ENCODE results near the gene TMEM40. TPM values are rescaled to one million over a fixed set of nuclear protein-coding genes. Genes with fewer than 3 reads are reported as not detected.
"Not testable (repeated sequence)": the region's sequence is repeated elsewhere in the genome, so short reads cannot be mapped to it uniquely, and the experiment has no call there.

The TMEM40 gene
- total RNA-seq, 3 donors from 2014 or later (not counting 1 experiment from before 2014, with no cell fraction given) = 5.3 to 6.5 TPM; not detected in 1

DNA sequence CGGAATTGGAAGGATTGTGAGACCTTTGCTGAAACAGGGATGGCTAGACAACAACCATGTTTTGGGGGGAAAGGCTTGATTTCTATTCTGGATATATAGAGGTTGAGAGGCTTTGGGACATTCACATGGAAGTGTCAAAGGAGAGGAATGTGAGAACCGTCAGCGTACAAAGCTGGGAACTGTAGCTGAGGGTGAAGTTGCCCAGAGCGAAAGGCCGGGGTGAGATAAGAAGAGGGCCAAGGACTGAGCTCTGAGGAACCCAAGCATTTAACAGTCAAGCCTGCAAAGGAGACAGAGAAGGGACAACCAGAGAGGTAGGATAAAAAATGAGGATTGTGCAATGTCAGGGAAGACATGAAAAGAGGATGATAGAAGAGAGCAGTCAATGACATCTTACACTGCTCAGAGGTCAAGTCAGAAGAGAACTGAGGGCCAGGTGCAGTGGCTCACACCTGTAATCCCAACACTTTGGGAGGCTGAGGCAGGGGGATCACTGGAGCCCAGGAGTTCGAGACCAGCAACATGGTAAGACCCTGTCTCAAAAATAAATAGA, 53.6 kb downstream of the TMEM40 start:
- Histone ChIP-seq H3K4me1 (ENCODE audit: control insufficient read depth, insufficient read depth, low read length) (no peaks in the 10 kb centered on the region), H3K27me3 (ENCODE audit: control insufficient read depth, insufficient read depth, low read length) (no peaks in the 10 kb centered on the region), H3K36me3 (ENCODE audit: control insufficient read depth, insufficient read depth, low read length) (no peaks in the 10 kb centered on the region), H3K4me3 (ENCODE audit: low read length) (no peak overlapping the region), H3K9me3 (ENCODE audit: control insufficient read depth, insufficient read depth, low read length) (no peaks in the 10 kb centered on the region), H3K27ac (ENCODE audit: low read length) (no peak overlapping the region)
- peaks cover 6 to 42% of the 10 kb centered on the region in 2 donors for H3K27me3 Mint-ChIP-seq (ENCODE audit: low read depth in 2 of 2)
- intact Hi-C loops (cut with micrococcal nuclease) = no loop called here
- no peaks in the 10 kb centered on the region for H3K36me3 Mint-ChIP-seq
- H3K27ac Mint-ChIP-seq = no peak overlapping the region
- TF ChIP-seq, protein P1, sequence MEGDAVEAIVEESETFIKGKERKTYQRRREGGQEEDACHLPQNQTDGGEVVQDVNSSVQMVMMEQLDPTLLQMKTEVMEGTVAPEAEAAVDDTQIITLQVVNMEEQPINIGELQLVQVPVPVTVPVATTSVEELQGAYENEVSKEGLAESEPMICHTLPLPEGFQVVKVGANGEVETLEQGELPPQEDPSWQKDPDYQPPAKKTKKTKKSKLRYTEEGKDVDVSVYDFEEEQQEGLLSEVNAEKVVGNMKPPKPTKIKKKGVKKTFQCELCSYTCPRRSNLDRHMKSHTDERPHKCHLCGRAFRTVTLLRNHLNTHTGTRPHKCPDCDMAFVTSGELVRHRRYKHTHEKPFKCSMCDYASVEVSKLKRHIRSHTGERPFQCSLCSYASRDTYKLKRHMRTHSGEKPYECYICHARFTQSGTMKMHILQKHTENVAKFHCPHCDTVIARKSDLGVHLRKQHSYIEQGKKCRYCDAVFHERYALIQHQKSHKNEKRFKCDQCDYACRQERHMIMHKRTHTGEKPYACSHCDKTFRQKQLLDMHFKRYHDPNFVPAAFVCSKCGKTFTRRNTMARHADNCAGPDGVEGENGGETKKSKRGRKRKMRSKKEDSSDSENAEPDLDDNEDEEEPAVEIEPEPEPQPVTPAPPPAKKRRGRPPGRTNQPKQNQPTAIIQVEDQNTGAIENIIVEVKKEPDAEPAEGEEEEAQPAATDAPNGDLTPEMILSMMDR (IDR thresholded peaks at IDR 0.05) = no peak
- ATAC-seq (no peak), DNase-seq (no peak)
- 93% methylated on average over 6 of the region's 6 CpGs for WGBS (ENCODE audit: insufficient coverage)
- H3K4me1 Mint-ChIP-seq = no peaks in the 10 kb centered on the region
- no peaks in the 10 kb centered on the region for H3K9me3 Mint-ChIP-seq
- H3K4me3 Mint-ChIP-seq = no peak overlapping the region

DNA sequence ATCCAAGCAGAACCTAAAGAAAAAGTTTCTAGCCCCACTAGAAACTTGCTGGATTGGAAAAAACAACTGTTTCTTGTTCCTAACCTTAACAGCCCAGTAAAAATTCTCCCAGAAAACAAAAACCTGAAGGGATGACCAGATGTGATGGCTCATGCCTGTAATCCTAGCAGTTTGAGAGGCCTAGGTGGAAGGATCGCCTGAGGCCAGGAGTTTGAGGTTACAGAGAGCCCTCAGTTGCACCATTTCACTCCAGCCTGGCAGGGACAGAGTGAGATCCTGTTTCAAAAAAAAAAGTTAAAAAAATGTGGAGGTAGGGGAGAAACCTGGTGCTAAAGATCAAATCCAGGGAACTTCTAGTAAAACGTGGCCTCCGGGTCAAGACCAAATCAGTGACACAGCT, 56.6 kb downstream of the TMEM40 start:
- no peak overlapping the region for H3K4me3 Mint-ChIP-seq
- 84% methylated on average over 3 of the region's 3 CpGs for WGBS (ENCODE audit: insufficient coverage)
- no peaks in the 10 kb centered on the region for H3K36me3 ChIP-seq (ENCODE audit: control insufficient read depth, insufficient read depth, low read length)
- no peaks in the 10 kb centered on the region for H3K4me1 Mint-ChIP-seq
- DNase-seq (no peak), ATAC-seq (no peak)
- H3K9me3 ChIP-seq (ENCODE audit: control insufficient read depth, insufficient read depth, low read length) = no peaks in the 10 kb centered on the region
- peaks cover 4 to 25% of the 10 kb centered on the region in 2 donors for H3K27me3 Mint-ChIP-seq (ENCODE audit: low read depth in 2 of 2)
- no peaks in the 10 kb centered on the region for H3K27me3 ChIP-seq (ENCODE audit: control insufficient read depth, insufficient read depth, low read length)
- no peaks in the 10 kb centered on the region for H3K4me1 ChIP-seq (ENCODE audit: control insufficient read depth, insufficient read depth, low read length)
- H3K36me3 Mint-ChIP-seq = no peaks in the 10 kb centered on the region
- TF ChIP-seq, protein P1 (IDR thresholded peaks at IDR 0.05) = no peak
- H3K27ac ChIP-seq (ENCODE audit: low read length) = no peak overlapping the region
- H3K27ac Mint-ChIP-seq = no peak overlapping the region
- H3K4me3 ChIP-seq (ENCODE audit: low read length) = no peak overlapping the region
- H3K9me3 Mint-ChIP-seq = no peaks in the 10 kb centered on the region
- intact Hi-C loops (cut with micrococcal nuclease) = no loop called here

DNA sequence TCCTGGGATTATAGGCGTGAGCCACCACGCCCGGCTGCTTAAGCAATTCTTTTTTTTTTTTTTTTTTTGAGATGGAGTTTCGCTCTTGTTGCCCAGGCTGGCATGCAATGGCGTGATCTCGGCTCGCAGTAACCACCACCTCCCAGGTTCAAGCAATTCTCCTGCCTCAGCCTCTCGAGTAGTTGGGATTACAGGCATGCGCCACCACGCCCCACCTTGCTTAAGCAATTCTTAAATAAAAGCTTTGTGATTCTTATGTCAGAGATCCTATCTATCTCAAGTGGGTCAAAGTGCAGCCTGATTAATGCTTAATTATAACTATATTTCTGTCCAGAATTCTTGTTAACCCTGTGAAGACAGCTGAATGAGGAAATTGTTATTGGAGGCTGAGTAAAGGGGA, 57.5 kb downstream of the TMEM40 start:
- H3K4me3 Mint-ChIP-seq; H3K4me3 ChIP-seq (ENCODE audit: low read length); H3K4me1 Mint-ChIP-seq; DNase-seq; H3K27ac Mint-ChIP-seq; ATAC-seq; H3K36me3 ChIP-seq (ENCODE audit: control insufficient read depth, insufficient read depth, low read length); H3K27ac ChIP-seq (ENCODE audit: low read length); H3K36me3 Mint-ChIP-seq; H3K4me1 ChIP-seq (ENCODE audit: control insufficient read depth, insufficient read depth, low read length); H3K9me3 Mint-ChIP-seq; H3K27me3 ChIP-seq (ENCODE audit: control insufficient read depth, insufficient read depth, low read length); intact Hi-C loops (cut with micrococcal nuclease); H3K9me3 ChIP-seq (ENCODE audit: control insufficient read depth, insufficient read depth, low read length): not testable (repeated sequence)
- WGBS (ENCODE audit: insufficient coverage) = 94% methylated on average over 10 of the region's 10 CpGs
- peaks cover 4 to 17% of the 10 kb centered on the region in 2 donors for H3K27me3 Mint-ChIP-seq (ENCODE audit: low read depth in 2 of 2)

DNA sequence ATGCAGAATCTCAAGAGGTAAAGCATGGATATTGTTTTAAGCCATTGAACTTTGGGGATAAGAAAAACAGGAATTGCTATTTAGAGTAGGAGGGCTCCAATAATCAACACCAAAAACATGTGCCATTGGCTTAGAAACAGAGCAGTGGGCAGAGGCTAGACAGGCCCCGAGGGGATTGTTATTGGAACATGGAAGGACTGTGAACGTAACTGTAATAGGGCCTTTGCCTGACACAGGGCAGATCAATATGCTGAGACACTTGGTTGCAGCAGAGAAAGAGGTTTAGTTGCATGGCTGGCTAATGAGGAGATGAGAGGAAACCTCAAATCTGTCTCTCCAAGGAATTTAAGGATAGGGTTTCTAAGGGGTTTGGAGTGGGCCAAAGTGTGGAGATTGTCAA, 58.3 kb downstream of the TMEM40 start:
- Mint-ChIP-seq H3K27me3 (ENCODE audit: low read depth in 2 of 2) (peaks cover 4 to 9% of the 10 kb centered on the region in 2 donors), H3K4me1 (no peaks in the 10 kb centered on the region), H3K36me3 (no peaks in the 10 kb centered on the region), H3K4me3 (no peak overlapping the region), H3K27ac (no peak overlapping the region), H3K9me3 (no peaks in the 10 kb centered on the region)
- no peak for ATAC-seq
- TF ChIP-seq, protein P1 (IDR thresholded peaks at IDR 0.05) = no peak
- Histone ChIP-seq H3K4me1 (ENCODE audit: control insufficient read depth, insufficient read depth, low read length) (no peaks in the 10 kb centered on the region), H3K36me3 (ENCODE audit: control insufficient read depth, insufficient read depth, low read length) (no peaks in the 10 kb centered on the region), H3K27me3 (ENCODE audit: control insufficient read depth, insufficient read depth, low read length) (no peaks in the 10 kb centered on the region), H3K9me3 (ENCODE audit: control insufficient read depth, insufficient read depth, low read length) (no peaks in the 10 kb centered on the region), H3K4me3 (ENCODE audit: low read length) (no peak overlapping the region), H3K27ac (ENCODE audit: low read length) (no peak overlapping the region)
- 95% methylated on average over 2 of the region's 2 CpGs for WGBS (ENCODE audit: insufficient coverage)
- intact Hi-C loops (cut with micrococcal nuclease) = no loop called here
- no peak for DNase-seq
